GM10847 (cell line): ENCODE data around the gene OSBPL10.

Experiments
- POLR2A ChIP-seq: IDR thresholded peaks from 2 replicates; pipeline ENCODE4 v1.6.1; 2011; ENCODE audit not compliant: insufficient read length; ENCODE audit errors: extremely low read depth

The OSBPL10 gene

GRCh38 chr3:31808143-31808720, 172.8 kb downstream of the OSBPL10 start:
- no peak for TF ChIP-seq POLR2A

GRCh38 chr3:31804251-31805051, 176.6 kb downstream of the OSBPL10 start:
- TF ChIP-seq POLR2A: no peak

DNA sequence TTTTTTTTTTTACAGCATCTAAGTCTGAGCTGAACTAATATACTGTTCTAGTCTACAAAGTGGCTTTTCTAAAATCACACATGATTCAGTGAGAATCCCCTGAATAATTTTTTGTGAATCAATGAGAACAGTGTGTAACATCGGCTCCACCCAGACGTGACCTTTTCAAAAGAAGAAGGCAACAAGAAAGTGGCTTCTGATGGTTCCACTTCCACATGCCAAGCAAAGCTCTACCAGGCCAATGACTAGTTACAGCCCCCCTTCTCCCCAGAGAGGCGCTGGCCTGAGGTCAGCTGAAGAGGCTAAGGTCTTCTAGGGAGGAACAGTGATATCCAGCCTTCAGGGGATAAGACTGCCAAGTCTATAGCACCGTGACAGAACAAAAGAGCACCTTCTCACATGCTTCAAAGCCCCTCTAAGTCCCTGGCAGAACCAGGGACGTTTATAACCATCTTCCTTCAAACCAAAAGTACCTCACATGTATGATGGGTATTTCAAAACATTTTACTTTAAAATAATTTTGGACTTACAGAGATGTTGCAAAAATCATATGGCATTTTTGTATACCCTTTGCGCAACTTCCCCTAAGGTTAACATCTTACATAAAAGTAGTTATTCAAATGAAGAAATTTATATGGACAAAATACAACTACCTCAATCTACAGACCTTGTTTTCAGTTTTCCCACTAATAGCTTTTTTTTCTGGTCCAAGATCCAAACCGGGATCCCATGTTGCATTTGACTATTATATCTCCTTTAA, 177.9 kb downstream of the OSBPL10 start:
- no peak for TF ChIP-seq POLR2A

GRCh38 chr3:31800436-31800835, 180.6 kb downstream of the OSBPL10 start:
- no peak for TF ChIP-seq POLR2A

GRCh38 chr3:31798840-31799239, 182.2 kb downstream of the OSBPL10 start:
- TF ChIP-seq POLR2A: no peak

GRCh38 chr3:31793821-31794220, 187.2 kb downstream of the OSBPL10 start:
- TF ChIP-seq POLR2A: no peak

DNA sequence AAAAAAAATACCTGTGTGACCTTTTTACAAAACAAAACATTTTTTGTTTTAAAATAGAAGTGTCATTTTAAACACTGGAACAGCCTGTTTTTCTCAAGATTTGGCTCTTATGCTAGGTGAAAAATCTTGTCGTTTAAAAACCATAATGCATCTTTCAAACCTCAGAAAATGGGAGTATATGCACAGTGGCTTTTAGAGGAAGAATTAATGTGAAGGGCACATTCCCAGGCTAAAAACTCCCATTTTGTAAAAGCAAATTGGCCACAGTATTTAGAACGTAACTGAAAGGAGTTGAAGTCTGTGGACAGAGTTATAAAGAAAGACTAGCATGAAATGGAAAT, 190.0 kb downstream of the OSBPL10 start:
- TF ChIP-seq POLR2A: no peak

- no peak for TF ChIP-seq POLR2A
Measured at GRCh38 chr3:31790193-31791089, 190.6 kb downstream of the OSBPL10 start.

DNA sequence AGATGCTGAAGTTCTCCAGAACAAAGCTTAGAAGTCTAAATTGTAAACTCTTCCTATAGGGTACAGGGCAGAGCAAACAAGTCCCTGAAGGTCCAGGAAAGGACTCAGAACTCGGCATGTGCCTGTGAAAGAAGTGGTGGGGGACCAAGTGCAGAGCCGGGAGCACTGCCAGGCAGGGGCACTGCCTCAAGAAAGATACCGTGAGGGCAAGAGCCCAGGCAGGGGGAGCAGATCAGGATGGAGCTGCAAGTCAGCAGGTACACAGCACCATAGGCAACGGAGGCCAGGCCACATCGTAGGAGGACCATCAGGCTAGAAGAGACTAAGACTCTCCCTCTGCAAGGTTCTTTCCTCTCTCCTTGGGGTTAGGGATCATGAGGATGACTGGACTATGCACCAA, 191.6 kb downstream of the OSBPL10 start:
- no peak for TF ChIP-seq POLR2A

DNA sequence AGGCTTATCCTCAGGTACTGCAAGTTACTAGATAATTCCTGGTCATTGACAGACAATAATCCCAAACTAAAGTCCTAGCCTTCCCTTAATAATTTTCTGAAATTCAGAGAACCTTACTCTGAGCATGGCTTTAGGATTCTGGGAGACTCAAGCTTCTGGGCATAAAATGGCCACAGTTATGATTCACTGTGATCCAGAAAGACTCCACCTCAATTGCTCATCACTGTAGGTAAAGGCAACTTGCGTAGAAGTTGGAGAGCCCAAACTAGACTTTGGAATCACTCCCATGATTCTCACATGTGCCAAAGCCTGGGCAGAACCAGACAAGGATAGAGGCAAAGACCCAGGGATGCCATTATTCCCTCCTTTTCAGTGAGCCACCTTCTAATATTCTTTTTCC, 195.3 kb downstream of the OSBPL10 start:
- no peak for TF ChIP-seq POLR2A

DNA sequence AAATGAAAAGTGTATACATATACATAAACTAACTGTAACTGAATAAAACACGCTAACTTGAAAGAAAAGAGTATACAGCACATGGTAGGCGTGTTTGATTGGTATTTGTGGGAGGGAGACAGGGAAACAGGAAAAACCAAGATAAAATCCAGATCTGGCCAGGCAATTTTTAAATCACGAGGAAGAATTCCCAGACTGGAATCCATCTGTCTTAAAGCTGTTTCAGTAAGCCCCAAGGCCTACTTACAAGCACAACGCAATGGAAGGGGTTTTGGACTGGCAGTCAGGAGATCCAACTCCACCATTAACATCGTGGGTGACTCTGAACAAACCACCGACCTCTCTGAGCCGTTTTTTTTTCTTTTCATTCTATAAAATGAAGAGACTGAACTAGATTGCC, 195.8 kb downstream of the OSBPL10 start:
- no peak for TF ChIP-seq POLR2A

GRCh38 chr3:31779514-31779913, 201.5 kb downstream of the OSBPL10 start:
- TF ChIP-seq POLR2A: no peak

DNA sequence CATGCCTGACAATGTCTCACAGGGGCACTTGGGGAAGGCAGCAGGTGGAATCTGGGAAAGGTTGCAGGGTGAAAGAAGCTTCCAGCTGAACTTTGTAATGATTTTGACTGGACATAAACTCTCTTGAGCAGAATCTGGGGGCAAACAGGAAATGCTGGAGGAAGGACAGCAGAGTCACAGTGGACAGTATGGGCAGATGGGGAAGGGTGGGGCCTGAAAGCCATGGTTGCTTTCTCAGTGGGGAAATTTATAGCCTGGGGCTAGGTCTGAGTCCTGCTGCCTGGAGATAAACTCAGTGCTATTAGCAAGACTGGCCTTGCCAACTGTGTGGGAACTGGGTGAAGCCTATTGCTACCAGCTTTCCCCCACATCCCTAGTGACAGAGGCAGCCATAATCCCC, 203.2 kb downstream of the OSBPL10 start:
- no peak for TF ChIP-seq POLR2A

- no peak for TF ChIP-seq POLR2A
Measured at GRCh38 chr3:31777092-31777491, 204.0 kb downstream of the OSBPL10 start.

DNA sequence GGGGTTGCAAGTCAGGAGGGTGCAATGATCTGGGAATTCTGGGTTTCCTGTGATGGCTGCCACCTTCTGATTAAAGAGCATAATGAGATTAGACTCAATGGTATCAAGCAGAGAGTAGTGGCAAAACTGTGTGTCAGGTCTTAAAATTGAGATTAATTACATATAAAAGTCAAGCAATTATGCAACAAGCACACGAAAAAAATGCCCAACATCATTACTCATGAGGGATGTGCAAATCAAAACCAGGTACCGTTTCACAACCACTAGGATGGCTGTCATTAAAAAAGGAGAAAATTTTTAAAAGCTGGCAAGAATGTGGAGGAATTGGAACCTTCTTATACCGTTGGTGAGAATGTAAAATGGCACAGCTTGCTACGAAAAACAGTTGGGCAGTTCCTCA, 205.0 kb downstream of the OSBPL10 start:
- TF ChIP-seq POLR2A: no peak
